Mucosa of descending colon (tissue), 3 donors: ENCODE data around the gene MRAS. TPM values are rescaled to one million over a fixed set of nuclear protein-coding genes. Genes with fewer than 3 reads are reported as not detected.

Source experiments
- ATAC-seq: fragments of 200-7000 bp; cut with Tn5 transposase; one replicate; pipeline ENCODE4 v1.9.1; 2020; ENCODE audit warnings: mild to moderate bottlenecking, moderate library complexity
- DNase-seq, 3 donors: peaks; one replicate each; pipeline ENCODE4 v3.0.0-alpha.2; 2020
- H3K36me3 ChIP-seq: fragments of 200-600 bp; one replicate; pipeline ENCODE4 v1.8.0; 2021; ENCODE audit warnings: low read depth, mild to moderate bottlenecking
- H3K4me1 ChIP-seq: fragments of 200-600 bp; one replicate; pipeline ENCODE4 v1.8.0; 2021; ENCODE audit warnings: low read depth, mild to moderate bottlenecking
- H3K4me3 ChIP-seq: fragments of 200-600 bp; one replicate; pipeline ENCODE4 v1.8.0; 2021; ENCODE audit warnings: mild to moderate bottlenecking
- H3K9me3 ChIP-seq: fragments of 200-600 bp; one replicate; pipeline ENCODE4 v1.8.0; 2021; ENCODE audit warnings: mild to moderate bottlenecking
- intact Hi-C, 2 donors: fragments of 100-400 bp; cut with DNase I in 1 of 2; cut with micrococcal nuclease in 1 of 2; formaldehyde crosslinking; loops; one replicate each; pipeline versions ENCODE4 v1.11.0 to v1.11.1; 2022; cut with DNase I, micrococcal nuclease
- total RNA-seq, 3 donors: library from RNA; stranded (reverse); fragmentation: NEBNext Ultra II Directional in 2 of 3; extraction: Animal tissue kit (Norgen Biotek cat#: 25700) in 2 of 3; gene quantifications; one replicate each; pipeline versions ENCODE4 v1.2.1 to v1.2.4, GENCODE V29; 2021 to 2023
- TF ChIP-seq, protein P1 (sequence below): fragments of 200-600 bp; IDR thresholded peaks from one replicate; pipeline ENCODE4 v1.8.0; 2022; ENCODE audit warnings: antibody characterized with exemption, mild to moderate bottlenecking
- donor health status: DM: no; HTN: no; CAD: no; lungs with moderate emphysema.
- donor health status: DM: no; HTN: no; CAD: no.
- donor health status: DM: no; HTN: yes; CAD: no.

The MRAS gene
- total RNA-seq, 3 donors from 2014 or later: 2.5 to 37.6 (median 4.6) TPM

DNA sequence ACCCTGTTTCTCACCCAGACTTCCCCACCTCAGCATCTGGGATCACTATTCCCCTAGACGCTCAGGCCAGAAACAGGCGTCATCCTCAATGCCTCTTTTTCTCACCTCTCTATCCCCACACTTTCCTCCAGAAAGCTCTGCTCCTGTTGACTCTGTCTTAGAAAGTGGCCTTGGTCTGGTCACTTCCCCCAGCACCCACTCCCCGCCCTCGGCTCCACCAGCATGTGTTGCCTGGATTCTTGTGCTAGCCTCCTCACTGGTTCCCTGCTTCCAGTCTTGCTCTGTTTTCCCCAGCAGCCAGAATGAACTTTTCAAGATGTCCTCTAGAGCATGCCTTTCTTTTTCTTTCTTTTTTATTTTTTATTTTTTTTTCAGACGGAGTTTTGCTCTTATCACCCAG lies 46.3 kb downstream of the MRAS start:
- TF ChIP-seq, protein P1, sequence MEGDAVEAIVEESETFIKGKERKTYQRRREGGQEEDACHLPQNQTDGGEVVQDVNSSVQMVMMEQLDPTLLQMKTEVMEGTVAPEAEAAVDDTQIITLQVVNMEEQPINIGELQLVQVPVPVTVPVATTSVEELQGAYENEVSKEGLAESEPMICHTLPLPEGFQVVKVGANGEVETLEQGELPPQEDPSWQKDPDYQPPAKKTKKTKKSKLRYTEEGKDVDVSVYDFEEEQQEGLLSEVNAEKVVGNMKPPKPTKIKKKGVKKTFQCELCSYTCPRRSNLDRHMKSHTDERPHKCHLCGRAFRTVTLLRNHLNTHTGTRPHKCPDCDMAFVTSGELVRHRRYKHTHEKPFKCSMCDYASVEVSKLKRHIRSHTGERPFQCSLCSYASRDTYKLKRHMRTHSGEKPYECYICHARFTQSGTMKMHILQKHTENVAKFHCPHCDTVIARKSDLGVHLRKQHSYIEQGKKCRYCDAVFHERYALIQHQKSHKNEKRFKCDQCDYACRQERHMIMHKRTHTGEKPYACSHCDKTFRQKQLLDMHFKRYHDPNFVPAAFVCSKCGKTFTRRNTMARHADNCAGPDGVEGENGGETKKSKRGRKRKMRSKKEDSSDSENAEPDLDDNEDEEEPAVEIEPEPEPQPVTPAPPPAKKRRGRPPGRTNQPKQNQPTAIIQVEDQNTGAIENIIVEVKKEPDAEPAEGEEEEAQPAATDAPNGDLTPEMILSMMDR: no peak

DNA sequence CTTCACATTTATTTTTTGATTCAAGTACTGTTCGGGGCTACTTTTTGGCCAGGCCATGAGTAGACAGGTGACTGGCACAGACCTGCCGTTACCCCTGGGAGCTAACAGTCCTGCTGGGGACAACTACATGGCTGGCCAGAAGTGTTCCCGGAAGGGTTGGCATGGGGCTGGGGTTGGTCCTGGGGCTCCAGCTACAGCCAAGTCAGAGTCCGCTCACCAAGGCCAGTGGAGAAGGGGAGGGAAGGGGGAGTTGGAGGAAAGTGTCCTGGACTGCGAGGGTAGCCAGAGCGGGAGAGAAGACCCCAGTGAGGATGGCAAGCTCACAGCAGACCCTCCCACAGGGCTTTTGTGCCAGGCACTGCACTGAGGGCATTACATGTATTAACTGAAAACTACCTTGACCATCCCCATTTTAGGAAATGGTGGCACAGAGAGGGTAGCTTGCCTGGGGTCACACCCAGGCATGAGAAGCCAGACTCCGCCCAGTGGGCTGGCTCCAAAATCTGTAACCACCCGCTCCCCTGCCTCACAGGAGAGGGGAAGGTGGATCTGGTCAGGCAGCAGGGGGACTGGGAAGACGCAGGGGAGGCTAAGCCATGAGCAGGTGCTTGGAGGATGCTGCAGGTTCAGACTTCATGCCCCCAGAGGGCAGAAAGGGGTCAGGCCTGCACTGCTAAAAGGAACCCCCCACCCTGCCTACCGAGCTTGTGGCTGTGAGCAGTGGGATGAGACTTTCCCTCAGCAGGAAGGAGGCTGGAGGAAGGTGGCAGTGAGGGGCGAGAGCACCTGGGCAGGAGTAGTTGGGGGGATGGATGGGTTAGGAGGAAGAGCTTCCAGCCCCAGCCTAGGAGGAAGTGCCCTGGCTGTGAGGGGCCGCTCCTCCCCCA lies 47.7 kb downstream of the MRAS start:
- DNase-seq (no peak), ATAC-seq (no peak)
- no peaks in the 10 kb centered on the region for H3K36me3 ChIP-seq
- H3K4me3 ChIP-seq: no peak overlapping the region
- no peaks in the 10 kb centered on the region for H3K4me1 ChIP-seq
- H3K9me3 ChIP-seq: no peaks in the 10 kb centered on the region
- intact Hi-C loops: no loop called here
- TF ChIP-seq, protein P1: no peak

More for the DNA sequence above, 46.3 kb downstream of the MRAS start:
- no peaks in the 10 kb centered on the region for H3K9me3 ChIP-seq
- intact Hi-C loops: no loop called here
- H3K4me1 ChIP-seq: no peaks in the 10 kb centered on the region
- ATAC-seq (no peak), DNase-seq (no peak)
- no peaks in the 10 kb centered on the region for H3K36me3 ChIP-seq
- H3K4me3 ChIP-seq: no peak overlapping the region

DNA sequence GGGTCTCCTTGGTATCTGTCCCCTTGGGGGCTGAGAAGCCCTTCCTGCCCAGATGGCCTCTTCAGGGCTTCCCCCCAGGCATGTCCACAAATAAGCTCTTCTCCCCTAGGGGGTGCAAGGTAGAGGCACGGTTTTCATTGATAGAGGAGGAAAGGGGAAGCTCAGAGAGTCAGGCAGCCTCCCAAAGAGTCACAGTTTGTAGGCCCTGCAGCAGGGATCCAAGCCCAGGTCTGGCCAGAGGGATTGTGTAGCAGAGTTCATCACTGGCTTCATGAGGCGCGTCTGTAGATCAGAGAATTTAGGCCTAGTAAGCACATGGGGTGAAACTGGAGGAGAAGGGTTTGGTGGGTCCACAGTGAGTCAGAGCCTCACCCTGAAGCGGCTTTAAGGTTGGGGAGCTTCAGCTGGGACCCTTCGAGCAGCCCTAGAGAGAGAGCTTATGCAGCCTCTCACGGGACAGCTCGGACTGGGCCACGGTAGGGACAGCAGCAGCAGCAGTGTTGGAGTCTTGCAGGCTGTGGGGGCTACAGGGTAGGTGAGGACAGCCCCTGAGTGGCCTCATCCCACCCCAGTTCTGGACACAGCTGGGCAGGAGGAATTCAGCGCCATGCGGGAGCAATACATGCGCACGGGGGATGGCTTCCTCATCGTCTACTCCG lies 48.5 kb downstream of the MRAS start:
- ATAC-seq (no peak), DNase-seq (no peak)
- TF ChIP-seq, protein P1: no peak
- intact Hi-C loops: no loop called here
- no peaks in the 10 kb centered on the region for H3K4me1 ChIP-seq
- no peaks in the 10 kb centered on the region for H3K36me3 ChIP-seq
- no peaks in the 10 kb centered on the region for H3K9me3 ChIP-seq
- no peak overlapping the region for H3K4me3 ChIP-seq

DNA sequence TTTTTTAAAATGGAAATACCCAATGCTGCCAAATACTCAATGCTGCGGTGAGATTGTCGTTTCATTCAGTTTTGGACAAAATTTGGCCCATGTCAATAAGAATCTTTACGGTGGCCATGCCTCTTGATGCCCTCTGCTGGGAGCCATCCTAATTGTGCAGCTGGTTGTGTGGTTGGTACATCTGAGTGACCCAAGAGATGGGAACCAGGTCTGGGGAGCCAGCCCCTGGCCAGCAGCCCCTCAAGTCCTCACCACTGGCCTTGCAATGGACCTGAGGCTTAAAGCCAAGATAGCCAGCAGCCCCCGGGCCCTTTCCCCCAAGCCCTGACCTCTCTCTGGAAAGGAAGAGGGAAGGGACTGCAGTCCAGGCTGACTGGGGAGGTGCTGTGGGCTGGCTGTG lies 49.6 kb downstream of the MRAS start:
- no peak for ATAC-seq
- intact Hi-C loops: no loop called here
- TF ChIP-seq, protein P1: no peak
- DNase-seq: no peak
- no peaks in the 10 kb centered on the region for H3K4me1 ChIP-seq
- no peaks in the 10 kb centered on the region for H3K9me3 ChIP-seq
- no peaks in the 10 kb centered on the region for H3K36me3 ChIP-seq
- H3K4me3 ChIP-seq: no peak overlapping the region

DNA sequence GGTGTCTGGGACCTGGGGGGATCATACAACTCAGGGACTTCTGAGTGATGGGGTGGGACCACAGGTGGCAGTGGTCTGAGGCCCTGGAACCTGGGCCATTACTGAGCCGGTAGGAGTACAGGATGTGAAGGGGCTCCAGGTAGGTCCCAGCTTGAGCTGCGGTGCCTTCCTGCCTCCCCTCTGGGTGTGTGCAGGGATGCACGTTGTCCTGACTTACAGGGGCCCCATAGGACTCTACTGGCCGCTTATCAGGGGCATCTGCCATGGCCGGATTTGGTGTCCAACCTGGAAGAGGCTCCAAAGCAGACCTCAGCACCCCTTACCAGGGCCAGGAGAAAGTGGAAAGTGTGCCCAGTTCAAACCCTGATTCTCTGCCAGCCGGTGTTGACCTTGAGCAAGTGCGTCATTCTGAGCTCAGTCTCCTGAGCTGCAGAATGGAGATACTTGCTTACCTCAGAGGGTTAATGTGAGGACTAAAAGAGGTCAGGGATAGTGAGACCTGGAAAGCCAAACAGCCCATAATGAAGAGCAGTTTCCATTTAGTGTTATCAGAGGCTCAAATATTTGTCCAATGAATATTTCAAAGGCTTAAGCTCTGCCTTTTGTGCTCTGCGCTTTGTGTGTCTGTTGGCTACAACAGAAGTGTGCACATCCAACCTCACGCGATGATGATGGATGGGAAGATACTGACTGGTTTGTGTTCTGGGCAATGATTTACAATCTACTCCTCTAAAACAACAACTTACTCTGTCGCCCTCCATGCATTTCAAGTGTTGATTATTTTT lies 50.6 kb downstream of the MRAS start:
- ATAC-seq: no peak
- no peak for DNase-seq
- no peak overlapping the region for H3K4me3 ChIP-seq
- no peaks in the 10 kb centered on the region for H3K36me3 ChIP-seq
- no peaks in the 10 kb centered on the region for H3K9me3 ChIP-seq
- TF ChIP-seq, protein P1: no peak
- no peaks in the 10 kb centered on the region for H3K4me1 ChIP-seq
- intact Hi-C loops: no loop called here
